Measurements from ENCODE around the gene GDF9. TPM values are rescaled to one million over a fixed set of nuclear protein-coding genes. Genes with fewer than 3 reads are reported as not detected.

Gene GDF9
- total RNA-seq, 1 experiment from 2014 or later: 0.49 TPM

- no peak overlapping the region for H3K4me3 ChIP-seq (replicated peaks in 1 of 2; ENCODE audit: low read depth in 1 of 2, low read length in 2 of 2)
- no peaks in the 10 kb centered on the region for H3K27me3 ChIP-seq (ENCODE audit: insufficient read depth, low read length)
- H3K9ac ChIP-seq (ENCODE audit: low read length): no peak overlapping the region
- no peak for ATAC-seq
- no peak overlapping the region for H3K27ac ChIP-seq (ENCODE audit: low read depth, low read length)
- H4K20me1 ChIP-seq (ENCODE audit: insufficient read depth): no peaks in the 10 kb centered on the region
- no peaks in the 10 kb centered on the region for H3K79me2 ChIP-seq (ENCODE audit: insufficient read depth, low read length)
- intact Hi-C loops (cut with micrococcal nuclease): no loop called here
- H3K36me3 ChIP-seq (ENCODE audit: control insufficient read depth in 1 of 2, insufficient read depth in 2 of 2, low read length in 2 of 2): no peaks in the 10 kb centered on the region
- H3K4me1 ChIP-seq (ENCODE audit: control insufficient read depth in 1 of 2, insufficient read depth in 2 of 2, low read length in 2 of 2): peaks cover 0 to 11% of the 10 kb centered on the region in 2 experiments; a peak in 1 of 4 replicates
- CTCF ChIA-PET: no interaction called here
- TF ChIP-seq SRF (IDR thresholded peaks at IDR 0.05; ENCODE audit: low read depth) (no peak), CBX3 (IDR thresholded peaks at IDR 0.05; ENCODE audit: low read depth) (no peak), ZNF274 (IDR thresholded peaks at IDR 0.05; ENCODE audit: low read depth, low read length) (no peak), ZFX (IDR thresholded peaks at IDR 0.05) (no peak), RAD21 (IDR thresholded peaks at IDR 0.05; ENCODE audit: low read depth) (no peak), SP1 (IDR thresholded peaks at IDR 0.05; ENCODE audit: low read depth) (no peak), ELF1 (IDR thresholded peaks at IDR 0.05; ENCODE audit: borderline replicate concordance, low read depth) (no peak), EZH2phosphoT487 (IDR thresholded peaks at IDR 0.05; ENCODE audit: borderline replicate concordance) (no peak), POLR2AphosphoS5 (IDR thresholded peaks at IDR 0.05; ENCODE audit: low read depth, low read length) (no peak)
- TF ChIP-seq, protein P1, sequence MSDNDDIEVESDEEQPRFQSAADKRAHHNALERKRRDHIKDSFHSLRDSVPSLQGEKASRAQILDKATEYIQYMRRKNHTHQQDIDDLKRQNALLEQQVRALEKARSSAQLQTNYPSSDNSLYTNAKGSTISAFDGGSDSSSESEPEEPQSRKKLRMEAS (IDR thresholded peaks at IDR 0.05): no peak
- TF ChIP-seq, protein P2, sequence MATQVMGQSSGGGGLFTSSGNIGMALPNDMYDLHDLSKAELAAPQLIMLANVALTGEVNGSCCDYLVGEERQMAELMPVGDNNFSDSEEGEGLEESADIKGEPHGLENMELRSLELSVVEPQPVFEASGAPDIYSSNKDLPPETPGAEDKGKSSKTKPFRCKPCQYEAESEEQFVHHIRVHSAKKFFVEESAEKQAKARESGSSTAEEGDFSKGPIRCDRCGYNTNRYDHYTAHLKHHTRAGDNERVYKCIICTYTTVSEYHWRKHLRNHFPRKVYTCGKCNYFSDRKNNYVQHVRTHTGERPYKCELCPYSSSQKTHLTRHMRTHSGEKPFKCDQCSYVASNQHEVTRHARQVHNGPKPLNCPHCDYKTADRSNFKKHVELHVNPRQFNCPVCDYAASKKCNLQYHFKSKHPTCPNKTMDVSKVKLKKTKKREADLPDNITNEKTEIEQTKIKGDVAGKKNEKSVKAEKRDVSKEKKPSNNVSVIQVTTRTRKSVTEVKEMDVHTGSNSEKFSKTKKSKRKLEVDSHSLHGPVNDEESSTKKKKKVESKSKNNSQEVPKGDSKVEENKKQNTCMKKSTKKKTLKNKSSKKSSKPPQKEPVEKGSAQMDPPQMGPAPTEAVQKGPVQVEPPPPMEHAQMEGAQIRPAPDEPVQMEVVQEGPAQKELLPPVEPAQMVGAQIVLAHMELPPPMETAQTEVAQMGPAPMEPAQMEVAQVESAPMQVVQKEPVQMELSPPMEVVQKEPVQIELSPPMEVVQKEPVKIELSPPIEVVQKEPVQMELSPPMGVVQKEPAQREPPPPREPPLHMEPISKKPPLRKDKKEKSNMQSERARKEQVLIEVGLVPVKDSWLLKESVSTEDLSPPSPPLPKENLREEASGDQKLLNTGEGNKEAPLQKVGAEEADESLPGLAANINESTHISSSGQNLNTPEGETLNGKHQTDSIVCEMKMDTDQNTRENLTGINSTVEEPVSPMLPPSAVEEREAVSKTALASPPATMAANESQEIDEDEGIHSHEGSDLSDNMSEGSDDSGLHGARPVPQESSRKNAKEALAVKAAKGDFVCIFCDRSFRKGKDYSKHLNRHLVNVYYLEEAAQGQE (IDR thresholded peaks at IDR 0.05; ENCODE audit: low read depth): no peak
- H2AFZ ChIP-seq (ENCODE audit: low read depth, low read length, poor library complexity, severe bottlenecking): no peak overlapping the region
- RAD21 ChIA-PET (ENCODE audit: low non-redundant PET in 1 of 2, low total read pairs in 2 of 2, uncharacterized antibody in 2 of 2, unreplicated experiment in 2 of 2): interaction anchor here in 1 of 2 experiments (0.6 kb wide), 1 partner anchor 69 kb away, joined by 3 read pairs; no protein-coding TSS in a partner anchor
- H3K9me2 ChIP-seq (ENCODE audit: insufficient read depth): no peaks in the 10 kb centered on the region
- no TSS peak for BruUV-seq (replicated peaks)
- POLR2A ChIA-PET: no interaction called here
- H3K9me3 ChIP-seq (ENCODE audit: control insufficient read depth in 1 of 2, insufficient read depth in 1 of 2, low read depth in 1 of 2, low read length in 2 of 2): no peaks in the 10 kb centered on the region
- no peak for DNase-seq (ENCODE audit: low read depth, low spot score)
- H3K4me2 ChIP-seq (ENCODE audit: low read length): no peak overlapping the region
Measured at GRCh38 chr5:132822650-132823480, 43.4 kb downstream of the GDF9 start.

Measured in HCT116 (cell line).